GM18907 (cell line): ENCODE measurements around the gene TP53.

ENCODE experiments used
- ATAC-seq: cut with Tn5 transposase; IDR thresholded peaks from one replicate; pipeline ENCODE4 v1.9.1; 2021; ENCODE audit warnings: mild to moderate bottlenecking, moderate library complexity; ENCODE audit not compliant: unreplicated experiment

The TP53 gene

GRCh38 chr17:7707446-7707845, 20.2 kb upstream of the TP53 start:
- ATAC-seq = no peak

- ATAC-seq = no peak
These were observed 19.5 kb upstream of the TP53 start for GRCh38 chr17:7706631-7707354.

GRCh38 chr17:7705269-7706255, 18.3 kb upstream of the TP53 start:
- no peak for ATAC-seq

- ATAC-seq = no peak
These were observed 17.4 kb upstream of the TP53 start, which contains the start of gene EFNB3 for GRCh38 chr17:7704601-7705268. Gene EFNB3, plus strand, starts transcription at chr17:7705202. Its CDS starts 397 bp downstream, at chr17:7705599.

GRCh38 chr17:7703584-7704479, 16.5 kb upstream of the TP53 start:
- ATAC-seq = no peak

- no peak for ATAC-seq
These were observed 15.5 kb upstream of the TP53 start for GRCh38 chr17:7702776-7703175.

GRCh38 chr17:7701681-7702080, 14.4 kb upstream of the TP53 start:
- no peak for ATAC-seq

GRCh38 chr17:7700510-7700909, 13.2 kb upstream of the TP53 start:
- no peak for ATAC-seq

GRCh38 chr17:7697828-7698588, 10.7 kb upstream of the TP53 start:
- no peak for ATAC-seq

GRCh38 chr17:7695586-7695985, 8.3 kb upstream of the TP53 start:
- no peak for ATAC-seq

GRCh38 chr17:7688808-7689316, 1.6 kb upstream of the TP53 start:
- no peak for ATAC-seq

GRCh38 chr17:7687908-7688807, 868 bp upstream of the TP53 start, which contains the start of gene WRAP53:
Gene WRAP53, plus strand, starts transcription at chr17:7688477. Its CDS starts 172 bp downstream, at chr17:7688649.
- peak; percentile 69 for ATAC-seq

- peak; percentile 59 for ATAC-seq
These were observed 843 bp downstream of the TP53 start for GRCh38 chr17:7686222-7687071.

GRCh38 chr17:7685533-7686221, 1.6 kb downstream of the TP53 start:
- ATAC-seq = peak; percentile 56

GRCh38 chr17:7684851-7685532, 2.3 kb downstream of the TP53 start:
- ATAC-seq = no peak
